ENCODE results near the gene ATAT1. TPM values are rescaled to one million over a fixed set of nuclear protein-coding genes. Genes with fewer than 3 reads are reported as not detected.

ATAT1 gene
- total RNA-seq = 10 to 100 TPM; 10.6 to 18.4 (median 12.7) TPM
- long read RNA-seq, donor 1, partial matches to known transcripts = 1 of 9 reads
- long read RNA-seq, donor 1, other reads (novel, unspliced or antisense) = 2 of 9 reads
- long read RNA-seq, donor 2, transcript ATAT1-206 (13 exons, 1,476 nt) = major isoform, 5 of 6 reads
- long read RNA-seq, donor 2, partial matches to known transcripts = 0 of 6 reads
- long read RNA-seq, donor 2, other reads (novel, unspliced or antisense) = 1 of 6 reads

DNA sequence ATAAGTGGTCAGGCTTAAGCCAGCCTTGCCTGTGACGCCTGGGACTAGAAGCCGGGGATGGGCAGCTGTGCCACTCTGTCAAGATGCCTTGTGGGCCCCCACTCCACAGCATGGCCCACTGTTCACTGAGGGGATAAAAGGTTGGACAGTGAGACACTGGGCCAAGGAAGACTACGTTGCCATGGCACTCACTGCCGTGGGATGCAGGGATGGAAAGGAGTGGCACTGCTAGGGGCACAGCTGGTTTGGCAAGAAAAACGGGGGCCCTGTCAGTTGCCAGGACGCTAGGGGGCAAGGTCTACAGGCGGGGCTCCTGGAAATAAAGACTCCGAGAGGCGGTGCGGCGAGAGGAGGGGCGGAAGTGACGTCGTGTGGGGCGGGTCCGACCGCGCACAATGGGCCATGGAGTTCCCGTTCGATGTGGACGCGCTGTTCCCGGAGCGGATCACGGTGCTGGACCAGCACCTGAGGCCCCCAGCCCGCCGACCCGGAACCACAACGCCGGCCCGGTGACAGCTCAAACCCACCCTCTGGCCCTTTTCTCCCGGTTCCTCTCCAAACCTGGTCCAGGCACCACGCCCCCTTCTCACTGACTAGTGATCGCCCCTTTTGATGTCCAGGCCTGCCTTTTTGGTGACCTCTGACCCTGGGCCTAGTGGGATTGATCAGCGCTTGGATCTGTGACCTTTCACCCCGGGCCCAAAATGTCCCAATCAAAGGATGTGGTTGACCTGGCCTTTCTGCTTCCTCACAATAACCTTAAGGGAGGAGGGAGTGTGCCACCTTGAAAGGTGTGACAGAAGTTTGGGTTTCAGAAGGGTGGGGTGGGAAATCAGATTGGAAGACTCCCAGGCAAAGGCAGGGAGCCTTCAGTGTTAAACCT lies at the start of gene ATAT1:
Gene ATAT1 (plus strand): TSS at position 391 of the 883 bp plus-strand sequence.
- intact Hi-C loops (cut with DNase I, micrococcal nuclease) = no loop called here
- H3K36me3 ChIP-seq (ENCODE audit: low read depth) = peaks cover 15% of the 10 kb centered on the region
- peak within 1 kb of the TSS; percentile 27 for H3K4me3 ChIP-seq
- H3K9me3 ChIP-seq = no peaks in the 10 kb centered on the region
- TF ChIP-seq, protein P1, sequence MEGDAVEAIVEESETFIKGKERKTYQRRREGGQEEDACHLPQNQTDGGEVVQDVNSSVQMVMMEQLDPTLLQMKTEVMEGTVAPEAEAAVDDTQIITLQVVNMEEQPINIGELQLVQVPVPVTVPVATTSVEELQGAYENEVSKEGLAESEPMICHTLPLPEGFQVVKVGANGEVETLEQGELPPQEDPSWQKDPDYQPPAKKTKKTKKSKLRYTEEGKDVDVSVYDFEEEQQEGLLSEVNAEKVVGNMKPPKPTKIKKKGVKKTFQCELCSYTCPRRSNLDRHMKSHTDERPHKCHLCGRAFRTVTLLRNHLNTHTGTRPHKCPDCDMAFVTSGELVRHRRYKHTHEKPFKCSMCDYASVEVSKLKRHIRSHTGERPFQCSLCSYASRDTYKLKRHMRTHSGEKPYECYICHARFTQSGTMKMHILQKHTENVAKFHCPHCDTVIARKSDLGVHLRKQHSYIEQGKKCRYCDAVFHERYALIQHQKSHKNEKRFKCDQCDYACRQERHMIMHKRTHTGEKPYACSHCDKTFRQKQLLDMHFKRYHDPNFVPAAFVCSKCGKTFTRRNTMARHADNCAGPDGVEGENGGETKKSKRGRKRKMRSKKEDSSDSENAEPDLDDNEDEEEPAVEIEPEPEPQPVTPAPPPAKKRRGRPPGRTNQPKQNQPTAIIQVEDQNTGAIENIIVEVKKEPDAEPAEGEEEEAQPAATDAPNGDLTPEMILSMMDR (IDR thresholded peaks at IDR 0.05) = peak; percentile 15
- peak; percentile 95 to 97 (median 96) for DNase-seq
- peaks cover 5% of the 10 kb centered on the region for H3K4me1 ChIP-seq (ENCODE audit: low read depth)
- ATAC-seq = peak; percentile 100

DNA sequence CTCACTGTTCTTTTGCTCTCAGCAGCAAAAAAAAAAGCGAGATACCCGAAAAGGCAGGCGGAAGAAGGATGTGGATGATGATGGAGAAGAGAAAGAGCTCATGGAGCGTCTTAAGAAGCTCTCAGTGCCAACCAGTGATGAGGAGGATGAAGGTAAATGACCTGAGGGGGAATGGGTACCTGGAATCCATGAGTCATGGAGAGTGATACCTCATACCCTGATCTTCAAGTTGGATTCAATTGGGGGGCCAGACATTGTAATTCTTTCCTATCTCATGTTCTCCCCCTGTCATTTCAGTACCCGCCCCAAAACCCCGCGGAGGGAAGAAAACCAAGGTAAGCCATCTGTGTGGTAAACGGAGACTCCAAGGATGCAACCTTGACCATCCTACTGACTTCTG lies 48.6 kb upstream of the ATAT1 start:
- H3K9me3 ChIP-seq = no peaks in the 10 kb centered on the region
- H3K4me3 ChIP-seq = no peak overlapping the region
- ATAC-seq (no peak), DNase-seq (no peak)
- TF ChIP-seq, protein P1 (IDR thresholded peaks at IDR 0.05) = no peak
- peaks cover 4% of the 10 kb centered on the region for H3K4me1 ChIP-seq (ENCODE audit: low read depth)
- peaks cover 20% of the 10 kb centered on the region for H3K36me3 ChIP-seq (ENCODE audit: low read depth)
- intact Hi-C loops (cut with DNase I, micrococcal nuclease) = no loop called here

DNA sequence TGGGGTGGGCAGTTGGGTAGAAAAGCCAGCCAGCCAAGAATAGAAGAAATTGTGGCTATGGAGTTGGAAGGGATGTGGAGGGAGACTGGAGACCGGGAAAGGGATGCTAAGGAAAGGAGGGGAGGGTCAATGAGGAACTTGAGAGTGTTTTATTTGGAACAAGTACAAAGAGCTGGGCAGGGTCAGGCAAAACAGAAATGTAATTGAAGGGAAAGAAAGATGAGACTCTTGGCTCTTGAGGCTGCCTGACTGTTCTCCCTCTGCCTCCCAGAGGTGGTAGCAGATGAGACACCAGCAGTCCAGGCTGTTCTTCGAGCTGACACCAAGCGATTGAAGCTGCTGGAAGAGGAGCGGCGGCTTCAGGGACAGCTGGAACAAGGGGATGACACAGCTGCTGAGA lies 42.8 kb upstream of the ATAT1 start:
- no peaks in the 10 kb centered on the region for H3K4me1 ChIP-seq (ENCODE audit: low read depth)
- H3K9me3 ChIP-seq = no peaks in the 10 kb centered on the region
- peaks cover 30% of the 10 kb centered on the region for H3K36me3 ChIP-seq (ENCODE audit: low read depth)
- intact Hi-C loops (cut with DNase I, micrococcal nuclease) = no loop called here
- TF ChIP-seq, protein P1 (IDR thresholded peaks at IDR 0.05) = no peak
- DNase-seq (no peak), ATAC-seq (no peak)
- no peak overlapping the region for H3K4me3 ChIP-seq

DNA sequence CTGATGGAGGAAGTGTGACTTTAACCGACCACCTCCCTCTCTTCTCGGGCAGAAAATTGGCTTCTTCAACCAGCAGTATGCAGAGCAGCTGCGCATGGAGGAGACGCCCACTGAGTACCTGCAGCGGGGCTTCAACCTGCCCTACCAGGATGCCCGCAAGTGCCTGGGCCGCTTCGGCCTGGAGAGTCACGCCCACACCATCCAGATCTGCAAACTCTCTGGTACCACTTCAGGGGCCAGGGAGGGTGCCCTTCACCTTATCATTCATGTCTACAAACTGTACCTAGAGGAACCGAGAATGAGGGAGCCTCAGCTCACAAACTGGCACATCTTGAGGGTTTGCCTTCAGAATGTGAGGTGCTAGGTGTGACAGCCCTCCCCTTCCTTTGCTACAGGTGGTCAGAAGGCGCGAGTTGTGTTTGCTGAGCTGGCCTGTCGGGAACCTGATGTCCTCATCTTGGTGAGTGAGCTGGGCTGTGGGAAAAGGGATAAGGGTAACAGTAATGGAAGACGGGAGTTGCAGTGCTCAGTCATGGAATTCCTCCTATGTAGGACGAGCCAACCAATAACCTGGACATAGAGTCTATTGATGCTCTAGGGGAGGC lies 36.8 kb upstream of the ATAT1 start:
- TF ChIP-seq, protein P1 (IDR thresholded peaks at IDR 0.05) = no peak
- intact Hi-C loops (cut with DNase I, micrococcal nuclease) = no loop called here
- H3K4me3 ChIP-seq = no peak overlapping the region
- no peak for ATAC-seq
- DNase-seq = no peak
- peaks cover 21% of the 10 kb centered on the region for H3K36me3 ChIP-seq (ENCODE audit: low read depth)
- no peaks in the 10 kb centered on the region for H3K9me3 ChIP-seq
- H3K4me1 ChIP-seq (ENCODE audit: low read depth) = no peaks in the 10 kb centered on the region

DNA sequence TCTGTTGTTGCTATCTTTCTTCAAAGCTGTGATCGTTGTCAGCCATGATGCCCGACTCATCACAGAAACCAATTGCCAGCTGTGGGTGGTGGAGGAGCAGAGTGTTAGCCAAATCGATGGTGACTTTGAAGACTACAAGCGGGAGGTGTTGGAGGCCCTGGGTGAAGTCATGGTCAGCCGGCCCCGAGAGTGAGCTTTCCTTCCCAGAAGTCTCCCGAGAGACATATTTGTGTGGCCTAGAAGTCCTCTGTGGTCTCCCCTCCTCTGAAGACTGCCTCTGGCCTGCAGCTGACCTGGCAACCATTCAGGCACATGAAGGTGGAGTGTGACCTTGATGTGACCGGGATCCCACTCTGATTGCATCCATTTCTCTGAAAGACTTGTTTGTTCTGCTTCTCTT lies 36.2 kb upstream of the ATAT1 start:
- Histone ChIP-seq H3K4me1 (ENCODE audit: low read depth) (no peaks in the 10 kb centered on the region), H3K36me3 (ENCODE audit: low read depth) (peaks cover 16% of the 10 kb centered on the region), H3K9me3 (no peaks in the 10 kb centered on the region), H3K4me3 (no peak overlapping the region)
- DNase-seq (no peak), ATAC-seq (no peak)
- intact Hi-C loops (cut with DNase I, micrococcal nuclease) = no loop called here
- TF ChIP-seq, protein P1 (IDR thresholded peaks at IDR 0.05) = no peak
